CD4-positive, alpha-beta T cell (primary cell): Measurements from ENCODE around the gene EEF1AKMT4. TPM values are rescaled to one million over a fixed set of nuclear protein-coding genes. Genes with fewer than 3 reads are reported as not detected.

Source experiments
- ATAC-seq: fragments of 200-7000 bp; cut with Tn5 transposase; one replicate; pipeline ENCODE4 v1.10.0; 2022; ENCODE audit warnings: mild to moderate bottlenecking; ENCODE audit not compliant: poor library complexity
- CTCF ChIA-PET: fragments of 350-600 bp; sonication (Branson Sonifier 250); formaldehyde crosslinking; loops from one replicate; lab custom pipeline; 2021; ENCODE audit warnings: antibody characterized with exemption, inconsistent platforms; lab: Charles Lee
- POLR2A ChIA-PET: fragments of 350-600 bp; sonication (Branson Sonifier 250); formaldehyde crosslinking; loops from one replicate; lab custom pipeline; 2021; ENCODE audit warnings: antibody characterized with exemption, inconsistent platforms; lab: Charles Lee
- DNase-seq, 14 experiments: peaks; one replicate each; pipeline ENCODE4 v3.0.0-alpha.2; 2013 to 2020; ENCODE audit warnings: mixed read lengths in 2 of 14
- H3K27ac ChIP-seq, 2 donors: one replicate each; pipeline versions ENCODE4 v1.5.1 to v1.7.0; 2013; ENCODE audit warnings: low read length in 2 of 2, low read depth in 1 of 2, mild to moderate bottlenecking in 1 of 2
- H3K27me3 ChIP-seq, 2 experiments: 1 replicate in 1 of 2; 2 replicates in 1 of 2; pipeline versions ENCODE4 v1.6.1 to v1.7.0; 2013; ENCODE audit warnings: low read length in 2 of 2, control low read depth in 1 of 2, mild to moderate bottlenecking in 1 of 2, moderate library complexity in 1 of 2; ENCODE audit not compliant: insufficient read depth in 2 of 2, control insufficient read depth in 1 of 2
- H3K36me3 ChIP-seq: one replicate; pipeline ENCODE4 v1.6.1; 2013; ENCODE audit warnings: low read length, control low read depth; ENCODE audit not compliant: insufficient read depth
- H3K4me1 ChIP-seq: one replicate; pipeline ENCODE4 v1.6.1; 2013; ENCODE audit warnings: low read length, control low read depth; ENCODE audit not compliant: insufficient read depth
- H3K4me3 ChIP-seq: one replicate; pipeline ENCODE4 v1.5.1; 2013; ENCODE audit warnings: mild to moderate bottlenecking, low read length, moderate library complexity
- H3K9me3 ChIP-seq, 2 experiments: 1 replicate in 1 of 2; 2 replicates in 1 of 2; pipeline versions ENCODE4 v1.6.1 to v1.7.0; 2013; ENCODE audit warnings: low read length in 2 of 2, mild to moderate bottlenecking in 2 of 2, control low read depth in 1 of 2, moderate library complexity in 1 of 2; ENCODE audit not compliant: control insufficient read depth in 1 of 2, insufficient read depth in 1 of 2
- H3K27ac Mint-ChIP-seq: one replicate; pipeline ENCODE4 v1.8.0; 2020; ENCODE audit warnings: mixed read lengths
- H3K27me3 Mint-ChIP-seq: one replicate; pipeline ENCODE4 v1.8.0; 2021; ENCODE audit warnings: mixed read lengths
- H3K36me3 Mint-ChIP-seq: one replicate; pipeline ENCODE4 v1.8.0; 2021; ENCODE audit warnings: low read depth, mixed read lengths
- H3K4me1 Mint-ChIP-seq: one replicate; pipeline ENCODE4 v1.8.0; 2021; ENCODE audit warnings: low read depth, mixed read lengths
- H3K4me3 Mint-ChIP-seq: one replicate; pipeline ENCODE4 v1.8.0; 2020; ENCODE audit warnings: mild to moderate bottlenecking, mixed read lengths
- H3K9me3 Mint-ChIP-seq: one replicate; pipeline ENCODE4 v1.8.0; 2020; ENCODE audit warnings: mixed read lengths
- CTCF ChIP-seq: fragments of 200-600 bp; IDR thresholded peaks from one replicate; pipeline ENCODE4 v1.8.0; 2022; ENCODE audit warnings: antibody characterized with exemption, mild to moderate bottlenecking
- intact Hi-C, 2 experiments: fragments of 100-400 bp; cut with DNase I in 1 of 2; cut with micrococcal nuclease in 1 of 2; formaldehyde crosslinking; loops; one replicate each; pipeline versions ENCODE4 v1.15.1 to v1.9.0; 2023 to 2025; cut with DNase I, micrococcal nuclease
- total RNA-seq, 174 experiments: library from RNA in 2 of 174; stranded (reverse) in 2 of 174; gene quantifications; one replicate each; pipeline ENCODE4 v1.2.3 and lab custom pipeline; 2021 to 2026

EEF1AKMT4 gene
- total RNA-seq, 2 experiments from 2014 or later = not detected

- H3K27me3 Mint-ChIP-seq = peaks cover 29% of the 10 kb centered on the region
- ATAC-seq (no peak), DNase-seq (no peak)
- no peak overlapping the region for H3K27ac Mint-ChIP-seq
- no peaks in the 10 kb centered on the region for H3K4me1 ChIP-seq
- no peaks in the 10 kb centered on the region for H3K36me3 ChIP-seq
- intact Hi-C loops = no loop called here
- no peaks in the 10 kb centered on the region for H3K9me3 ChIP-seq
- H3K9me3 Mint-ChIP-seq = no peaks in the 10 kb centered on the region
- no peak overlapping the region for H3K4me3 ChIP-seq
- no peaks in the 10 kb centered on the region for H3K27me3 ChIP-seq
- H3K4me1 Mint-ChIP-seq = no peaks in the 10 kb centered on the region
- ChIA-PET CTCF (interaction anchor here (0.9 kb wide), 1 partner anchor 56 kb away, joined by 4 read pairs; no protein-coding TSS in a partner anchor), POLR2A (no interaction called here)
- no peak overlapping the region for H3K4me3 Mint-ChIP-seq
- H3K36me3 Mint-ChIP-seq = no peaks in the 10 kb centered on the region
- TF ChIP-seq CTCF = no peak
- H3K27ac ChIP-seq = no peak overlapping the region
Measured at GRCh38 chr3:184283681-184284080, 34.2 kb downstream of the EEF1AKMT4 start.

- Mint-ChIP-seq H3K4me3 (no peak overlapping the region), H3K4me1 (no peaks in the 10 kb centered on the region), H3K27me3 (peaks cover 32% of the 10 kb centered on the region), H3K36me3 (no peaks in the 10 kb centered on the region), H3K27ac (no peak overlapping the region), H3K9me3 (no peaks in the 10 kb centered on the region)
- ChIA-PET POLR2A (no interaction called here), CTCF (interaction anchor here (0.5 to 0.9 kb wide), 2 partner anchors 57 to 175 kb away, joined by 3 to 4 read pairs; no protein-coding TSS in a partner anchor)
- Histone ChIP-seq H3K4me1 (peaks cover 5% of the 10 kb centered on the region), H3K27me3 (peaks cover 3% of the 10 kb centered on the region in 2 experiments), H3K9me3 (no peaks in the 10 kb centered on the region), H3K4me3 (no peak overlapping the region), H3K36me3 (no peaks in the 10 kb centered on the region), H3K27ac (no peak overlapping the region)
- ATAC-seq = no peak
- intact Hi-C loops = loop anchor here in 1 of 2 experiments (5.0 kb wide), 1 partner anchor 57 kb away; the partner anchor contains the start of gene VWA5B2
- TF ChIP-seq CTCF = no peak
- peak in 3 of 14 experiments; percentile 32 to 52 (median 34) for DNase-seq
Measured at GRCh38 chr3:184284696-184285095, 35.2 kb downstream of the EEF1AKMT4 start.

- H3K4me1 Mint-ChIP-seq = no peaks in the 10 kb centered on the region
- H3K4me3 Mint-ChIP-seq = no peak overlapping the region
- no peaks in the 10 kb centered on the region for H3K36me3 Mint-ChIP-seq
- peak; percentile 68 for TF ChIP-seq CTCF
- no peaks in the 10 kb centered on the region for H3K36me3 ChIP-seq
- H3K9me3 Mint-ChIP-seq = no peaks in the 10 kb centered on the region
- no peak overlapping the region for H3K27ac Mint-ChIP-seq
- H3K27ac ChIP-seq = no peak overlapping the region
- peaks cover 5% of the 10 kb centered on the region for H3K4me1 ChIP-seq
- POLR2A ChIA-PET = no interaction called here
- H3K27me3 Mint-ChIP-seq = peaks cover 28% of the 10 kb centered on the region
- peak; percentile 77 for ATAC-seq
- H3K9me3 ChIP-seq = no peaks in the 10 kb centered on the region
- intact Hi-C loops = loop anchor here (1.0 to 5.0 kb wide), 3 partner anchors 62 to 393 kb away; partner anchors contain the start of gene VWA5B2 (in 1 of the 2)
- CTCF ChIA-PET = interaction anchor here (1.0 to 2.3 kb wide), 3 partner anchors 62 to 394 kb away, joined by 3 to 16 read pairs (median 6); no protein-coding TSS in a partner anchor
- H3K27me3 ChIP-seq = peaks cover 3% of the 10 kb centered on the region in 2 experiments
- peak in 13 of 14 experiments; percentile 42 to 71 (median 50) for DNase-seq
- no peak overlapping the region for H3K4me3 ChIP-seq
Measured at GRCh38 chr3:184289426-184289938, 40.0 kb downstream of the EEF1AKMT4 start.
